K562 (cell line): ENCODE data around the gene IDI1.

Source experiments
- CREM ChIP-seq: IDR thresholded peaks from 2 replicates; pipeline ENCODE4 v1.6.1; 2014; ENCODE audit warnings: antibody characterized with exemption, low read depth
- ELF2 ChIP-seq: fragments of 250-450 bp; sonication (Bioruptor Pico); IDR thresholded peaks from 2 replicates; pipeline ENCODE4 v1.5.0; 2021; ENCODE audit warnings: mild to moderate bottlenecking
- FOXK1 ChIP-seq: sonication (generic); formaldehyde crosslinking; IDR thresholded peaks from 2 replicates; pipeline ENCODE4 v1.8.0; 2022; ENCODE audit warnings: missing genetic modification reagents, mild to moderate bottlenecking, borderline replicate concordance
- HMBOX1 ChIP-seq: sonication (generic); IDR thresholded peaks from 2 replicates; pipeline ENCODE4 v1.6.1; 2016
- L3MBTL2 ChIP-seq: fragments of 450-650 bp; IDR thresholded peaks from 2 replicates; pipeline ENCODE4 v1.6.1; 2016; ENCODE audit warnings: mild to moderate bottlenecking, moderate library complexity
- POLR2G ChIP-seq: fragments of 200-400 bp; formaldehyde crosslinking; IDR thresholded peaks from 2 replicates; pipeline ENCODE4 v1.6.1; 2017; ENCODE audit warnings: low read depth, mild to moderate bottlenecking, antibody characterized with exemption, low read length, moderate library complexity
- TAL1 ChIP-seq: fragments of 450-650 bp; IDR thresholded peaks from 2 replicates; pipeline ENCODE4 v1.6.1; 2016; ENCODE audit warnings: mild to moderate bottlenecking
- ZNF785 ChIP-seq: fragments of 250-450 bp; sonication (Bioruptor Pico); IDR thresholded peaks from 2 replicates; pipeline ENCODE4 v1.4.0; 2020; ENCODE audit warnings: mild to moderate bottlenecking
- TF ChIP-seq, protein P1 (sequence below), 3 experiments: IDR thresholded peaks in 2 of 3; conservative IDR thresholded peaks in 1 of 3; 2 replicates each; pipeline ENCODE4 v1.5.1; 2011 to 2012; ENCODE audit warnings: low read length in 3 of 3, mild to moderate bottlenecking in 3 of 3, control low read depth in 2 of 3, improper control_type of control experiment in 1 of 3, inconsistent platforms in 1 of 3, low read depth in 1 of 3, mixed read lengths in 1 of 3, moderate library complexity in 1 of 3; ENCODE audit not compliant: insufficient read depth in 2 of 3

DNA sequence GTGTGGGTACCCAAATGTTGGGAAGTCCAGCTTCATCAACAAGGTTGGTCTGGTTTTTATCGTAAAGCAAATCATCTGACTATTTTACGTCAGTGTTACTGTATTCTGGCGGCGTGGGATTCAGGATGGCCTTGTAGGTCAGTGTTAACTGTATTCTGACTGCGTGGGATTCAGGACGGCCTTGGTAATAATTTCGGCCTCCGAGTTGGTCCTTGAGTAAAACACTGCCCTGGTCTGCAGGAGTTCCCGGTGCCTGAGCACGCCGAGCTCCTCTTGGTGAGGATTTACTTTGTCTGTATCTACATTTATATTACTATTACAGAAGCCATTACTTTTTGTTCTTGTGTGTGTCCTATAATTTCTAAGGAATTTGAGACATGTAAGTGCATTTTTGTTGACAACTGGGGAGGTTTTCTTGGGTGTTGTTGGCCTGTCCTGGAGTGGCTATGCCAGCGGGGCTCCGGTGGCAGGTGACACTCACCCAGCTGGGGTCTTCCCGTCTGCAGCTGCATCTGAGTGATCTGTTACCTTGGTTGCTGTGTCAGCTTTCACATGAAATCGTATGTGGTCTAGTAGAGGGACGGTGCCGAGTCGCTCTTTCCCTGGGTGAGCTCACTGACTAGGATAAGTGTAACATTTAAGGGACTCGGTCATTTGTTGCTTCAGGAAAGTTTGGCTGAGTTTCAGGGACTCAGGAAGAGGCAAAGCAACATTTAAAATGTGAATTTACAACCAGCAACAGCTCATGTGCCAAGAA, 51.5 kb downstream of the IDI1 start:
- TF ChIP-seq CREM: no peak
- TF ChIP-seq, protein P1, sequence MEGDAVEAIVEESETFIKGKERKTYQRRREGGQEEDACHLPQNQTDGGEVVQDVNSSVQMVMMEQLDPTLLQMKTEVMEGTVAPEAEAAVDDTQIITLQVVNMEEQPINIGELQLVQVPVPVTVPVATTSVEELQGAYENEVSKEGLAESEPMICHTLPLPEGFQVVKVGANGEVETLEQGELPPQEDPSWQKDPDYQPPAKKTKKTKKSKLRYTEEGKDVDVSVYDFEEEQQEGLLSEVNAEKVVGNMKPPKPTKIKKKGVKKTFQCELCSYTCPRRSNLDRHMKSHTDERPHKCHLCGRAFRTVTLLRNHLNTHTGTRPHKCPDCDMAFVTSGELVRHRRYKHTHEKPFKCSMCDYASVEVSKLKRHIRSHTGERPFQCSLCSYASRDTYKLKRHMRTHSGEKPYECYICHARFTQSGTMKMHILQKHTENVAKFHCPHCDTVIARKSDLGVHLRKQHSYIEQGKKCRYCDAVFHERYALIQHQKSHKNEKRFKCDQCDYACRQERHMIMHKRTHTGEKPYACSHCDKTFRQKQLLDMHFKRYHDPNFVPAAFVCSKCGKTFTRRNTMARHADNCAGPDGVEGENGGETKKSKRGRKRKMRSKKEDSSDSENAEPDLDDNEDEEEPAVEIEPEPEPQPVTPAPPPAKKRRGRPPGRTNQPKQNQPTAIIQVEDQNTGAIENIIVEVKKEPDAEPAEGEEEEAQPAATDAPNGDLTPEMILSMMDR (IDR thresholded peaks at IDR 0.05 in 2 of 3, conservative IDR thresholded peaks at IDR 0.05 in 1 of 3; ENCODE audit: insufficient read depth in 2 of 3, low read depth in 1 of 3, low read length in 3 of 3): no peak
- no peak for TF ChIP-seq ELF2 (CRISPR knock-in tag)
- no peak for TF ChIP-seq HMBOX1
- TF ChIP-seq POLR2G: no peak
- TF ChIP-seq L3MBTL2: no peak
- no peak for TF ChIP-seq TAL1
- TF ChIP-seq ZNF785 (CRISPR knock-in tag): no peak
- TF ChIP-seq FOXK1: no peak
